LNCaP clone FGC (cell line): ENCODE results near the gene ALDH2.
A peak's percentile ranks its signal among the peaks of the same experiment; 100 is the strongest.

ENCODE experiments used
- DNase-seq: peaks from one replicate; pipeline ENCODE4 v3.0.0-alpha.2; 2011; ENCODE audit warnings: low read depth
- H3K4me3 ChIP-seq: 2 replicates; pipeline ENCODE4 v1.5.1; 2011; ENCODE audit warnings: mild to moderate bottlenecking, low read depth, low read length, control low read depth
- CTCF ChIP-seq: IDR thresholded peaks from 2 replicates; pipeline ENCODE4 v1.5.1; 2012; ENCODE audit warnings: mild to moderate bottlenecking; ENCODE audit not compliant: control insufficient read depth, insufficient read depth; ENCODE audit errors: extremely low read depth

Gene ALDH2

GRCh38 chr12:111780166-111780565 lies 13.4 kb downstream of the ALDH2 start:
- no peak for DNase-seq
- TF ChIP-seq CTCF, result no peak
- H3K4me3 ChIP-seq, result no peak overlapping the region

GRCh38 chr12:111780615-111781014 lies 13.9 kb downstream of the ALDH2 start:
- TF ChIP-seq CTCF, result no peak
- DNase-seq, result no peak
- no peak overlapping the region for H3K4me3 ChIP-seq

GRCh38 chr12:111781085-111781658 lies 14.4 kb downstream of the ALDH2 start:
- H3K4me3 ChIP-seq, result no peak overlapping the region
- no peak for DNase-seq
- no peak for TF ChIP-seq CTCF

GRCh38 chr12:111783046-111783445 lies 16.3 kb downstream of the ALDH2 start:
- no peak for TF ChIP-seq CTCF

GRCh38 chr12:111784953-111785352 lies 18.2 kb downstream of the ALDH2 start:
- TF ChIP-seq CTCF, result no peak
- DNase-seq, result no peak
- H3K4me3 ChIP-seq, result no peak overlapping the region

More at GRCh38 chr12:111783046-111783445, 16.3 kb downstream of the ALDH2 start:
- no peak overlapping the region for H3K4me3 ChIP-seq
- DNase-seq, result no peak

- no peak for DNase-seq
- no peak for TF ChIP-seq CTCF
- H3K4me3 ChIP-seq, result no peak overlapping the region
These were observed 18.9 kb downstream of the ALDH2 start for GRCh38 chr12:111785651-111786050.

- DNase-seq, result no peak
- TF ChIP-seq CTCF, result peak; percentile 75
- H3K4me3 ChIP-seq, result no peak overlapping the region
These were observed 21.5 kb downstream of the ALDH2 start for GRCh38 chr12:111788178-111788654.
